HG03354 (cell line): ENCODE measurements around the gene COMTD1.
"Not testable (repeated sequence)": the region's sequence is repeated elsewhere in the genome, so short reads cannot be mapped to it uniquely, and the experiment has no call there.

ENCODE experiments used
- ATAC-seq: cut with Tn5 transposase; IDR thresholded peaks from one replicate; pipeline ENCODE4 v1.9.1; 2021; ENCODE audit warnings: mild to moderate bottlenecking; ENCODE audit not compliant: unreplicated experiment, poor library complexity, severe bottlenecking

Gene COMTD1

DNA sequence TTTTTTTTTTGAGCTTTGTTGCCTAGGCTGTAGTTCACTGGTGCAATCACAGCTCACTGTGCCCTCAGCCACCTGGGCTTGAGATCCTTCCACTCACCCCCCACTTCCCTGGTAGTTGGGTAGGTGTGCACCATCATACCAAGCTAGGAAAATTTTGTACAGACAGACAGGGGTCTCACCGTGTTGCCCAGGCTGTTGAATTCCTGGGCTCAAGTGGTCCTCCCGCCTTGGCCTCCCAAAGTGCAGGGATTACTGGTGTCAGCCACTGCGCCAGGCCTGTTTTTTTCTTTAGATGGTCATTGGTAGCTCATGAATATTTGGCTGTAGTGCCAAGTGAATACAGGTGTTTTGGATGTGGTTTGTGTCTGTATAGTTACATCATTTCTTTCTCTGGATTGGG lies 7.5 kb downstream of the COMTD1 start:
- no peak for ATAC-seq

GRCh38 chr10:75226656-75227055 lies 9.1 kb downstream of the COMTD1 start:
- no peak for ATAC-seq

DNA sequence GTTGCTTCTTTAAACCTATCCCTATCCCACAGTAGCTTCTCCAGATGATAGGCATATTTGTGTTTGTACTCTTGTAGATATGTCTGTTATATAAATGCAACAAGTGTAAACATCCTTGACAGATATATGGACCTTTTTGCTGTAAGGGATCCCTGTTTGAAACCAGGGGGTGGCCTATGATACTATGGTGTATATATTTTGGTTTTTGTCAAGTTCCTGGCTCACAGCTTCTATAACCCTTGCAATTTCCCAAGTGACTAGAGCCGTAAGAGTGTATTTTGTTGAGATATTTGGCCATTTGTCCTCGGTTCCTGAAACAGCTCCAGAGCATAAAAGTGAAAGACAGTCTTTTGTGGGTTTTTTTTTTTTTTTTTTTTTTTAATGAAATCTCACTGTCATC lies 9.7 kb downstream of the COMTD1 start:
- no peak for ATAC-seq

DNA sequence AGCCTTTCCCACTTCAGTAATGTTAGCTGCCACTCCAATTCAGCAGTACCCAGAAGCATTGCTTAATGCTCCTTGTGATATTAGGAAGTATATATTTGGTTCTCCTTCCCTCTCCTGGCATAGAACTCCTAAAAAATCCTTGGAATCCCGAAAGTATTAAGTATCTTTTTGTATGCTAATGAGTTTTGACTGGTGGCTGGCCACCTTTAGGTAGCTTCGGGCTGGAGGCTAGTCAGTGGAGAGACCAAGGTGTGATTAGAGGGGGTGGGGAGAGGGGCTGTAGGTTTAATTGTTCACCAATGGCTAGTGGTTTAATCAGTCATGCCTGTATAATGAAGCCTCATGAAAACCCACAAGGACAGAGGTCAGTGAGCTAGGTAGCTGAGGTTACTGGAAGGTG lies 12.2 kb downstream of the COMTD1 start:
- no peak for ATAC-seq

GRCh38 chr10:75221492-75221891 lies 14.3 kb downstream of the COMTD1 start:
- ATAC-seq, result not testable (repeated sequence)

- ATAC-seq, result no peak
Observed at GRCh38 chr10:75220274-75220673, 15.5 kb downstream of the COMTD1 start.

DNA sequence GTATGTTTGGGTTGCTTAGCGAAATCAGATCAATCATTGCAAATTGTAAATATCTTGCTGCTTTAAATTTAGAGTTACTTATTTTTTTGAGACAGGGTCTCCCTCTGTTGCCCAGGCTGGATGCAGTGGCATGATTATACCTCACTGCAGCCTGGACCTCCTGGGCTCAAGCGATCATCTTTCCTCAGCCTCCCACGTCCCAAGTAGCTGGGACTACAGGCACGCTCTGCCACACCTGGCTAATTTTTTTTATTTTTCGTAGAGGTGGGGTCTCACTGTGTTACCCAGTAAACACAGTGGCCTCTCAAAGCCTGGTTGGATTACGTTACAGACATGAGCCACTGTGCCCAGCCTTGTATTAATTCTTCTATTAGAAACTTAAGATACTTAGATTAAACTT lies 23.4 kb downstream of the COMTD1 start:
- ATAC-seq, result no peak

- no peak for ATAC-seq
Observed at GRCh38 chr10:75211007-75211691, 24.6 kb downstream of the COMTD1 start.

DNA sequence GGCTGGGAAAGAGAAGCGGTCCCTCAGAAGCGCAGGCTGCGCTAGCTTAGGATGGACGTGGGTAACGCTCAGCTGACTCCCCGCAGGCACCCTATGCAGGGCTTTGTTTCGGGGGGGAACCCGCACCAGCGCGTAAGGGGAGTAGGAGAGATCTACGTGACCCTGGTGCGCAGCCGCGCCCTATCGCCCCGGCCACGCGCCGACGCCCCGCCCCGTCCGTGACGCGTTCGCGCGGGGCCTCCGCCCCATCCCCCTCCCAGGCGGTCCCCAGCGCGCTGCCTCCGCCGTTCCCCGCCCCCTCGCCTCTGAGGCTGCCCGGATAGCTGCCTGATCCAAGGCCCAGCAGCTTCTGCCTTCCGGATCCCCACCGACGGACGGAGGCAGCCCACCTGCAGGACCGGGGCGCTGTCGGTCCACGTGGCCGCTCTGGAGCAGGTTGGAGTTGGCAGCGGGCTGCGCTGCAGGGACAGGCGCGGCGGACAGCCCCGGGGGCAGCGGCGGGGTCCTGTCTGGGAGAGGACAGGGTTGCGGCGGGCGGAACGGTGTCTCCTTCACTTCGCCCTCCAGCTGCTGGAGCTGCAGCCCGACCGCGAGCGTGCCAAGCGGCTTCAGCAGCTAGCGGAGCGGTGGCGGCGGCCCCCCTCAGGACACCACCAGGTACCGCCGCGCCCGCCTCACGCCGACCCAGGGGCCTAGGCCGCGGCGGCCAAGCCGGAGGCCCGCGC lies 25.3 kb downstream of the COMTD1 start, which contains the start of gene VDAC2:
TSS of gene VDAC2 (plus strand) at position 515 of the 725 bp plus-strand sequence. CDS start 363 bp downstream, outside the sequence.
- ATAC-seq, result peak; percentile 86

GRCh38 chr10:75209921-75210281 lies 25.9 kb downstream of the COMTD1 start:
- ATAC-seq, result peak; percentile 58

GRCh38 chr10:75209086-75209920 lies 26.5 kb downstream of the COMTD1 start:
- no peak for ATAC-seq

GRCh38 chr10:75208181-75208580 lies 27.6 kb downstream of the COMTD1 start:
- no peak for ATAC-seq

- ATAC-seq, result no peak
Observed at GRCh38 chr10:75207857-75208144, 28.0 kb downstream of the COMTD1 start.

DNA sequence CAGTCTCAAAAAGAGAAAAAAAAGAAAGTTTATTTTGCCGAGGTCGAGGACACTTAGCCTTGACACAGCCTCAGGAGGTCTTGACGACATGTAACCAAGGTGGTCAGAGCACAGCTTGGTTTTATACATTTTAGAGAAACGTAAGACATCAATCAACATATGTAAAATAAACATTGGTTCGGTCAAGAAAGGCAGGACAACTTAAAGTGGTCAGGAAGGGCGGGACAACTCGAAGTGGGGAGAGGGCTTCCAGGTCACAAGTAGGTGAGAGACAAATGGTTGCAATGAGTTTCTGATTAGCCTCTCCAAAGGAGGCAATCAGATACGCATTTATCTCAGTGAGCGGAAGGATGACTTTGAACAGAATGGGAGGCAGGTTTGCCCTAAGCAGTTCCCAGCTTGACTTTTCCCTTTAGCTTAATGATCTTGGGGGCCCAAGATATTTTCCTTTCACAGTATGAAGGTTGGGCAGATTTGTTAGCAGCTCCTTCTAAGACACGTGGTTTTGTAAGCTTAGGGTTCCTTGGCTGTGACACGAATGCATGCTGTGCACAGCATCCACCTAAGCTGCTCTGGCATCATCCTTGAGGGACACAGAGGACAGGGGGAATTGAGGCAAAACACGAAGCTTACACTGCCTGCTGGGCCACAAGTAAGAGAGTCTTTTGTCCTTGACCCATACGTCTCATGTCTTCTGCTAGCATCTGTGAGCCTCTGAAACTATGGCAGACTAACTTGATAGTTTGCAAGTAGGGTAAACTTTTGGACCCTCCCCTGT lies 28.5 kb downstream of the COMTD1 start:
- no peak for ATAC-seq

GRCh38 chr10:75206638-75207037 lies 29.1 kb downstream of the COMTD1 start:
- not testable (repeated sequence) for ATAC-seq

DNA sequence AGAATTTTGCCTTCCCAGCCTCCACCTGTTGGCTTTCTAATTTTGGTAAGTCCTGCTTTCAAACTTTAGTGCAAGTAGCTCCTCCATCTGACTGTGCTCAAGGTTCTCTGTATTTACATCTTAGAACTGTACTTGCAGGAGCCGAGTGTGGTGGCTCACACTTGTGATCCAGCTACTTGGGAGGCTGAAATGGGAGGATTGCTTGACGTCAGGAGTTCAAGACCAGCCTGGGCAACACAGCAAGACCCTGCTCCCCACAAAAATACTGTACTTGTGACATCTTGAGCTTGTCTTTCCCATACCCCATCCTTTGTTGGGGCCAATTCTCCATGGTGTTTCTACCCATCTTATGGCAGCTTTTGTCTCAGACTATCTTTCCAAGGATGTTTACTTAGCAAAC lies 29.8 kb downstream of the COMTD1 start:
- ATAC-seq, result no peak

GRCh38 chr10:75203724-75204123 lies 32.0 kb downstream of the COMTD1 start:
- no peak for ATAC-seq

DNA sequence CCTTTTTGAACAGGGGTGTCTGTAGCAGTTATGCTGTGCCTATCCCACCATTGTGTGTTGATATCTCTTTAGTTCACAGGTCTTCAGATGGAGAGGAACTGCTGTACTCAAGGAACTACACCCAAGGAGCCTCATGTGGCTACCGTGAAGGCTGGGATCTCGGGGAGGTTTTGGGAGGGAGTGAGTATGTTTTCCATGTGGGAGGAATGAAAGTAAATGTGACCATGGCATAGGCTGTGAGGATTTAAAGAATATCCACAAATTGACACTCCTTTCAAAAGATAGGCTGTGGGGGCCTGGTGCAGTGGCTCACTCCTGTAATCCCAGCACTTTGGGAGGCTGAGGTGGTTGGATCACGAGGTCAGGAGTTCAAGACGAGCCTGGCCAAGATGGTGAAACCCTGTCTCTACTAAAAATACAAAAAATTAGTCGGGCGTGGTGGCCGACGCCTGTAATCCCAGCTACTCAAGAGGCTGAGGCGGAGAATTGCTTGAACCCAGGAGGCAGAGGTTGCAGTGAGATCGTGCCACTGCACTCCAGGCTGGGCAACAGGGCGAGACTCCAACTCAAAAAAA lies 32.6 kb downstream of the COMTD1 start:
- not testable (repeated sequence) for ATAC-seq

DNA sequence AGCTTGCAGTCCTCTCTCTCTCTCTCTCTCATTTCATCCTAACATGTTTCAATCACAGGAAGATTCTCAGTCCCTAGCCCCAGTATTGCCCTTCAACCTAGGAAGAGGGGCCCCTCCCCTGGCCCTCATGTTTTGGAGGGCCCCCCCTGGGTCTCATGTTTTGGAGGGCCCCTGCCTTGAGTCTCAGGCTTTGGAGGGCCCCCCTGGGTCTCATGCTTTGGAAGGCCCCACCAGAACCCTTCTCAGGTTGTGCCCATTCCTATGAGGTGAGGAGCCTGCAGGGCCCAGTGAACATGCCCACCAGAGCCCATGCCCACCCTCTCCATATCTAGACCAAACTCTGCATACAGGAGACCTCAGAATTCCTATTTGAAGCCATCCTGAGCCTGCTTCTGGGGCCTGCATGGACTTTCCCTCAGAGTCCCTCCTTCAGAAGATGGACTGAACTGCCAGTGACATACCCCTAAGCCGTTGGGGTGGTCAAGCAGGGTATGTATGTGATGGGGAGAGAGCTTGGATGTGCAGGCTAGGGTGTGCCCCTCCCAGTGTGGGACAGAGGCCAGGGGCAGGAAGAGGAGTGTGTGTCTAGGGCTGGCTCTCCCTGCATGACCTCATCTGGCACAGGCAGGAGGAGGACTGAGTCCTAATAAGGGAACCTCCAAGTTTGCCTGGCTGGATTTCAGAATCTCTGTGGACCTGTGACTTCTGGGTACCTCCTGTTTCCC lies 33.3 kb downstream of the COMTD1 start:
- no peak for ATAC-seq
